Psoas muscle (tissue), 8 donors: ENCODE measurements around the gene EPB41L1. TPM values are rescaled to one million over a fixed set of nuclear protein-coding genes. Genes with fewer than 3 reads are reported as not detected.

ENCODE experiments used
- ATAC-seq, 4 donors: fragments of 200-7000 bp; cut with Tn5 transposase; one replicate each; pipeline ENCODE4 v1.9.1; 2020; ENCODE audit warnings: moderate library complexity in 3 of 4, mild to moderate bottlenecking in 2 of 4
- DNase-seq, 2 donors: peaks; one replicate each; pipeline ENCODE4 v3.0.0-alpha.2; 2020
- H3K27ac ChIP-seq: fragments of 200-600 bp; one replicate; pipeline ENCODE4 v1.8.0; 2022
- H3K27me3 ChIP-seq, 3 donors: fragments of 200-600 bp in 1 of 3; one replicate each; pipeline versions ENCODE4 v1.6.1 to v1.8.0; 2013 to 2022; ENCODE audit warnings: low read length in 2 of 3, mild to moderate bottlenecking in 2 of 3, moderate library complexity in 1 of 3; ENCODE audit not compliant: insufficient read depth in 3 of 3
- H3K36me3 ChIP-seq, 2 donors: fragments of 200-600 bp in 1 of 2; one replicate each; pipeline versions ENCODE4 v1.6.1 to v1.8.0; 2013 to 2022; ENCODE audit warnings: low read depth in 1 of 2, mild to moderate bottlenecking in 1 of 2, moderate library complexity in 1 of 2; ENCODE audit not compliant: insufficient read depth in 1 of 2
- H3K4me1 ChIP-seq: fragments of 200-600 bp; one replicate; pipeline ENCODE4 v1.8.0; 2022
- H3K4me3 ChIP-seq: fragments of 200-600 bp; one replicate; pipeline ENCODE4 v1.8.0; 2022; ENCODE audit warnings: mild to moderate bottlenecking
- H3K9me3 ChIP-seq: fragments of 200-600 bp; one replicate; pipeline ENCODE4 v1.8.0; 2022
- CTCF ChIP-seq: fragments of 200-600 bp; IDR thresholded peaks from one replicate; pipeline ENCODE4 v1.8.0; 2022; ENCODE audit warnings: antibody characterized with exemption
- WGBS, 3 donors: extraction: QIAGEN DNeasy Blood & Tissue Kit; methylation state at CpG; one replicate each; pipeline versions ENCODE4 v1.1.6 to v1.1.7; 2013; 5-methylcytosine and 5-hydroxymethylcytosine counted together
- intact Hi-C, 2 donors: fragments of 100-400 bp; cut with DNase I; formaldehyde crosslinking; loops; one replicate each; pipeline versions ENCODE4 v1.11.0 to v1.14.2; 2022
- polyA plus RNA-seq, 3 donors: library from polyadenylated mRNA; stranded (reverse); fragments of 200-250 nt; gene quantifications; one replicate each; pipeline ENCODE4 v1.2.3, GENCODE V29; 2013
- total RNA-seq, 4 donors: library from RNA; stranded (reverse); fragmentation: NEBNext Ultra II Directional in 2 of 4; extraction: Animal tissue kit (Norgen Biotek cat#: 25700) in 2 of 4; gene quantifications; one replicate each; pipeline versions ENCODE4 v1.2.1 to v1.2.4, GENCODE V29; 2021 to 2023
- donor health status: healthy with polysubstance abuse.
- donor health status: DM: no; HTN: no; CAD: no; lungs with moderate emphysema.
- donor health status: Bipolar disorder and iron deficiency.
- donor health status: healthy.
- donor health status: DM: yes; HTN: yes; CAD: no.
- donor health status: DM: no; HTN: no; CAD: no.
- donor health status: DM: no; HTN: no; CAD: no.
- donor health status: DM: yes; HTN: yes; CAD: no.

EPB41L1 gene
- total and polyA plus RNA-seq, 7 donors, result 4.2 to 24.1 (median 9.1) TPM

GRCh38 chr20:36261389-36262105 lies 107.0 kb downstream of the EPB41L1 start:
- peak in 1 of 2 donors; percentile 10 for DNase-seq
- WGBS, 3 donors, result 70 to 78% (median 76%) methylated on average over 12 of the region's 12 CpGs
- Histone ChIP-seq H3K4me3 (no peak overlapping the region), H3K36me3 (peaks cover 0 to 12% of the 10 kb centered on the region in 2 donors), H3K27me3 (no peaks in the 10 kb centered on the region), H3K9me3 (no peaks in the 10 kb centered on the region), H3K4me1 (no peaks in the 10 kb centered on the region), H3K27ac (no peak overlapping the region)
- ATAC-seq, result no peak
- no peak for TF ChIP-seq CTCF
- intact Hi-C loops, result no loop called here

GRCh38 chr20:36262440-36262839 lies 107.9 kb downstream of the EPB41L1 start:
- Histone ChIP-seq H3K9me3 (no peaks in the 10 kb centered on the region), H3K36me3 (peaks cover 0 to 3% of the 10 kb centered on the region in 2 donors), H3K27ac (no peak overlapping the region), H3K4me1 (no peaks in the 10 kb centered on the region), H3K27me3 (no peaks in the 10 kb centered on the region), H3K4me3 (no peak overlapping the region)
- ATAC-seq (no peak), DNase-seq (peak in 1 of 2 donors; percentile 17)
- intact Hi-C loops, result no loop called here
- no peak for TF ChIP-seq CTCF
- WGBS, 3 donors, result 79 to 89% (median 88%) methylated on average over 12 of the region's 12 CpGs

GRCh38 chr20:36264426-36265246 lies 110.1 kb downstream of the EPB41L1 start:
- Histone ChIP-seq H3K9me3 (no peaks in the 10 kb centered on the region), H3K4me1 (no peaks in the 10 kb centered on the region), H3K4me3 (no peak overlapping the region), H3K27me3 (no peaks in the 10 kb centered on the region), H3K36me3 (no peaks in the 10 kb centered on the region), H3K27ac (no peak overlapping the region)
- DNase-seq (peak in 1 of 2 donors; percentile 48), ATAC-seq (no peak)
- intact Hi-C loops, result no loop called here
- TF ChIP-seq CTCF, result no peak
- 90 to 91% (median 90%) methylated on average over 20 of the region's 20 CpGs for WGBS, 3 donors

DNA sequence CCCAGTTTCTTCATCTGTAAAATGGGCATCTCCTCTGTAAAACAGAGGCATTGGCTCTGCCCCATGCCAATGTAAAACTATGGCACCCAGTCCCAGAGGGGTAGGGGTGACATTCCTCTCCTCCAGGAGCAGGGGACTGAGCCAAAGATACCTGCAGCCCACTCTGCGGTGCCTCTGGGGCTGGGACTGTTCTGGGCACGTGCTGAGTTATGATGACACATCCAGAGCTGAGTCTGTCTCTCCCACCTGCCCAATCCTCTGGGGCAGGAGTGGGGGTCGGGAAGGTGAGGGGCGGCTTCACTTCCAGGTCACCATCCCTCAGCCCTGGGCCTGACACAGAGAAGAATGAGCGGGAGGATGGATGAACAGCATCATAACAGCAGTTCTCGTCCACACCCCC lies 111.6 kb downstream of the EPB41L1 start:
- TF ChIP-seq CTCF, result no peak
- Histone ChIP-seq H3K27me3 (no peaks in the 10 kb centered on the region), H3K4me1 (no peaks in the 10 kb centered on the region), H3K36me3 (no peaks in the 10 kb centered on the region), H3K27ac (no peak overlapping the region), H3K4me3 (no peak overlapping the region), H3K9me3 (no peaks in the 10 kb centered on the region)
- ATAC-seq, result no peak
- peak in 1 of 2 donors; percentile 22 for DNase-seq
- intact Hi-C loops, result no loop called here
- WGBS, 3 donors, result 85 to 92% (median 85%) methylated on average over 6 of the region's 6 CpGs
